Suprapubic skin (tissue), 3 donors: ENCODE measurements around the gene TMEM53.

Experiments used
- POLR2AphosphoS5 ChIP-seq, 3 donors: sonication (generic); formaldehyde crosslinking; IDR thresholded peaks; one replicate each; pipeline ENCODE4 v1.6.1; 2017; ENCODE audit warnings: antibody characterized with exemption in 3 of 3
- TF ChIP-seq, protein P1 (sequence below), 2 donors: fragments of 200-600 bp in 1 of 2; fragments of 450-650 bp in 1 of 2; sonication (generic) in 1 of 2; IDR thresholded peaks; one replicate each; pipeline ENCODE4 v1.5.1; 2016 to 2019; ENCODE audit warnings: antibody characterized with exemption in 2 of 2, mild to moderate bottlenecking in 1 of 2, moderate library complexity in 1 of 2

DNA sequence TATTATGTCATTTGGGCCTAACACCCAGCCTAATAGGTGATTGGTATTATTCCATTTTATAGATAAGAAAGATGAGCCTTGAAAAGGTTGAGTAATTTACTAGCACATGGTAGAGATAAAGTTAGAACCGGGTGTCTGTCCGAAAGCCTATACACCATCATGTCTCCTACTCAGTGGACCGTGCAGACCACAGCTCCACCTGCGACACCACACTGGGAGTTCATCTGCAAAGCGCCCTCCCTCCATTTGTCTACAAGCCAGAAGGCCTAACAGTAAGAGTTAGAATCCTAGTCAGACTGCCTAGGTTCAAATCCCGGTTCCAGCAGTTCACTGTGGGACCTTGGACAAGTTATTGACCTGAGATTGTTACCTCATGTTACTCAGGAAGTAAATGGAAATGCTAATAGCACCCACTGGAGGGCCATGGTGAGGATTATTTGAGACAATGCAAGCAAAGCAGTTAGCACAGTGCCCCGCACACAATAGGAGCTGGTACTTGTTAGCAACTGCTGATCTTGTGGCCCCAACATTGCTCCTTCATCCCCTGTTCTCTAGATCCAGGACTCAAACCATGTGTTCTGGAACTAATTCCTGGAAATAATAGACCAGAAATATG is 20.7 kb upstream of the TMEM53 start:
- TF ChIP-seq, protein P1, sequence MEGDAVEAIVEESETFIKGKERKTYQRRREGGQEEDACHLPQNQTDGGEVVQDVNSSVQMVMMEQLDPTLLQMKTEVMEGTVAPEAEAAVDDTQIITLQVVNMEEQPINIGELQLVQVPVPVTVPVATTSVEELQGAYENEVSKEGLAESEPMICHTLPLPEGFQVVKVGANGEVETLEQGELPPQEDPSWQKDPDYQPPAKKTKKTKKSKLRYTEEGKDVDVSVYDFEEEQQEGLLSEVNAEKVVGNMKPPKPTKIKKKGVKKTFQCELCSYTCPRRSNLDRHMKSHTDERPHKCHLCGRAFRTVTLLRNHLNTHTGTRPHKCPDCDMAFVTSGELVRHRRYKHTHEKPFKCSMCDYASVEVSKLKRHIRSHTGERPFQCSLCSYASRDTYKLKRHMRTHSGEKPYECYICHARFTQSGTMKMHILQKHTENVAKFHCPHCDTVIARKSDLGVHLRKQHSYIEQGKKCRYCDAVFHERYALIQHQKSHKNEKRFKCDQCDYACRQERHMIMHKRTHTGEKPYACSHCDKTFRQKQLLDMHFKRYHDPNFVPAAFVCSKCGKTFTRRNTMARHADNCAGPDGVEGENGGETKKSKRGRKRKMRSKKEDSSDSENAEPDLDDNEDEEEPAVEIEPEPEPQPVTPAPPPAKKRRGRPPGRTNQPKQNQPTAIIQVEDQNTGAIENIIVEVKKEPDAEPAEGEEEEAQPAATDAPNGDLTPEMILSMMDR (IDR thresholded peaks at IDR 0.05) = no peak
- TF ChIP-seq POLR2AphosphoS5 (IDR thresholded peaks at IDR 0.05) = no peak
